ENCODE data around the gene ATP2B2. TPM values are rescaled to one million over a fixed set of nuclear protein-coding genes. Genes with fewer than 3 reads are reported as not detected.

Gene ATP2B2
- total and polyA plus RNA-seq, 10 of the 15 experiments (the other 5 are each of a cell fraction or from before 2014, with no cell fraction given), result 0.04 TPM; not detected in 9

- TF ChIP-seq ZBTB40 (IDR thresholded peaks at IDR 0.05; ENCODE audit: borderline replicate concordance) (no peak), NFYA (IDR thresholded peaks at IDR 0.05; ENCODE audit: borderline replicate concordance, low read depth, low read length) (no peak), RELA (IDR thresholded peaks at IDR 0.05; ENCODE audit: borderline replicate concordance, partially characterized antibody) (no peak), IKZF2 (IDR thresholded peaks at IDR 0.05) (no peak)
Measured at GRCh38 chr3:10519236-10519635, 13.8 kb upstream of the ATP2B2 start (continued).

- H4K20me1 ChIP-seq (ENCODE audit: control insufficient read depth, insufficient read depth), result no peaks in the 10 kb centered on the region
- no peak overlapping the region for H3K9ac ChIP-seq (ENCODE audit: control insufficient read depth, insufficient read depth, low read length)
- no peaks in the 10 kb centered on the region for H3K9me3 ChIP-seq (replicated peaks; ENCODE audit: control insufficient read depth, insufficient read depth, low read length)
- H3K27ac ChIP-seq (ENCODE audit: control insufficient read depth, insufficient read depth), result no peak overlapping the region
- no peak overlapping the region for H3K4me2 ChIP-seq (ENCODE audit: control insufficient read depth, insufficient read depth)
- H2AFZ ChIP-seq (ENCODE audit: control insufficient read depth, low read depth, low read length), result no peak overlapping the region
- RAD21 ChIA-PET (ENCODE audit: unreplicated experiment), result no interaction called here
- no peaks in the 10 kb centered on the region for H3K36me3 ChIP-seq (ENCODE audit: control insufficient read depth in 2 of 2, insufficient read depth in 2 of 2, low read length in 1 of 2)
- FAIRE-seq, result no peak
- CTCF ChIA-PET, result interaction anchor here (0.6 kb wide), 1 partner anchor 67 kb away, joined by 3 read pairs; no protein-coding TSS in a partner anchor
- H3K4me1 ChIP-seq (ENCODE audit: control insufficient read depth, insufficient read depth, low read length), result no peaks in the 10 kb centered on the region
- intact Hi-C loops (cut with micrococcal nuclease; ENCODE audit: unreplicated experiment), result no loop called here
- H3K27me3 ChIP-seq (replicated peaks in 1 of 2; ENCODE audit: control insufficient read depth in 2 of 2, insufficient read depth in 2 of 2, low read length in 1 of 2), result peaks cover 3% of the 10 kb centered on the region in 2 experiments; a peak in 3 of 4 replicates
- H3K4me3 ChIP-seq, result no peak overlapping the region
- no peak for DNase-seq (ENCODE audit: low read depth, low spot score)
- POLR2A ChIA-PET, result no interaction called here
- in situ Hi-C loops (cut with MboI), result no loop called here
- no peak for ATAC-seq
- no TSS peak for BruUV-seq (replicated peaks)
- H3K79me2 ChIP-seq (ENCODE audit: control insufficient read depth, insufficient read depth, low read length), result no peaks in the 10 kb centered on the region
- WGBS (ENCODE audit: insufficient coverage, insufficient replicate concordance, low lambda C conversion rate, missing lambda C conversion rate), result 4% methylated on average over 13 of the region's 13 CpGs
- SMC1A ChIA-PET (ENCODE audit: uncharacterized antibody, unreplicated experiment), result no interaction called here
- TF ChIP-seq IRF5 (IDR thresholded peaks at IDR 0.05; ENCODE audit: borderline replicate concordance) (no peak), STAT1 (conservative IDR thresholded peaks at IDR 0.05) (no peak), ZNF592 (IDR thresholded peaks at IDR 0.05) (no peak), MYC (IDR thresholded peaks at IDR 0.05; ENCODE audit: insufficient read depth, insufficient read length, insufficient replicate concordance, low read length, severe bottlenecking) (no peak), ZBED1 (IDR thresholded peaks at IDR 0.05; ENCODE audit: borderline replicate concordance) (no peak), SMC3 (IDR thresholded peaks at IDR 0.05; ENCODE audit: borderline replicate concordance, low read length) (no peak), IKZF1 (conservative IDR thresholded peaks at IDR 0.05) (no peak)
Measured at GRCh38 chr3:10518506-10519150, 13.2 kb upstream of the ATP2B2 start.
